T-helper 2 cell treated with Interferon-gamma antibody and Interleukin-4, amounts not matched to agents 5 μg/mL and 100 μg/mL, for 36 hours (primary cell): ENCODE data around the gene RGL3.

ENCODE experiments used
- DNase-seq: peaks from one replicate; pipeline ENCODE4 v3.0.0; 2021; ENCODE audit warnings: low spot score
- H3K27ac Mint-ChIP-seq: one replicate; pipeline ENCODE4 v1.8.0; 2021; ENCODE audit warnings: mild to moderate bottlenecking, mixed read lengths
- H3K27me3 Mint-ChIP-seq: one replicate; pipeline ENCODE4 v1.8.0; 2021; ENCODE audit warnings: low read depth, mixed read lengths
- H3K36me3 Mint-ChIP-seq: one replicate; pipeline ENCODE4 v1.8.0; 2021; ENCODE audit warnings: low read depth, mixed read lengths
- H3K4me1 Mint-ChIP-seq: one replicate; pipeline ENCODE4 v1.8.0; 2021; ENCODE audit warnings: low read depth, mixed read lengths
- H3K4me3 Mint-ChIP-seq: one replicate; pipeline ENCODE4 v1.8.0; 2022; ENCODE audit warnings: mild to moderate bottlenecking, moderate library complexity, mixed read lengths
- H3K9me3 Mint-ChIP-seq: one replicate; pipeline ENCODE4 v1.8.0; 2021; ENCODE audit warnings: mixed read lengths

RGL3 gene

GRCh38 chr19:11374433-11375142 lies 44.5 kb downstream of the RGL3 start, which contains the start of gene SWSAP1:
Gene SWSAP1, plus strand, starts transcription at chr19:11374666. Its CDS starts 15 bp downstream, at chr19:11374681.
- H3K27ac Mint-ChIP-seq, result no peak within 1 kb of the TSS
- no peaks in the 10 kb centered on the region for H3K9me3 Mint-ChIP-seq
- peaks cover 18% of the 10 kb centered on the region for H3K36me3 Mint-ChIP-seq
- peak; percentile 97 for DNase-seq
- peaks cover 22% of the 10 kb centered on the region for H3K4me1 Mint-ChIP-seq
- H3K27me3 Mint-ChIP-seq, result no peaks in the 10 kb centered on the region
- H3K4me3 Mint-ChIP-seq, result no peak within 1 kb of the TSS

GRCh38 chr19:11373885-11374432 lies 45.2 kb downstream of the RGL3 start:
- H3K9me3 Mint-ChIP-seq, result no peaks in the 10 kb centered on the region
- H3K4me3 Mint-ChIP-seq, result no peak overlapping the region
- H3K36me3 Mint-ChIP-seq, result peaks cover 18% of the 10 kb centered on the region
- no peak for DNase-seq
- no peak overlapping the region for H3K27ac Mint-ChIP-seq
- H3K4me1 Mint-ChIP-seq, result peaks cover 20% of the 10 kb centered on the region
- no peaks in the 10 kb centered on the region for H3K27me3 Mint-ChIP-seq

- Mint-ChIP-seq H3K27me3 (no peaks in the 10 kb centered on the region), H3K9me3 (no peaks in the 10 kb centered on the region), H3K27ac (no peak overlapping the region), H3K4me3 (no peak overlapping the region), H3K36me3 (peaks cover 14% of the 10 kb centered on the region), H3K4me1 (peaks cover 18% of the 10 kb centered on the region)
- no peak for DNase-seq
These were observed 45.8 kb downstream of the RGL3 start for GRCh38 chr19:11373166-11373884.

GRCh38 chr19:11370744-11371143 lies 48.4 kb downstream of the RGL3 start:
- Mint-ChIP-seq H3K9me3 (no peaks in the 10 kb centered on the region), H3K27me3 (no peaks in the 10 kb centered on the region), H3K4me3 (no peak overlapping the region), H3K4me1 (peaks cover 5% of the 10 kb centered on the region), H3K27ac (no peak overlapping the region), H3K36me3 (peaks cover 6% of the 10 kb centered on the region)
- no peak for DNase-seq

GRCh38 chr19:11367528-11367927 lies 51.6 kb downstream of the RGL3 start:
- Mint-ChIP-seq H3K4me1 (no peaks in the 10 kb centered on the region), H3K36me3 (peaks cover 6% of the 10 kb centered on the region), H3K27ac (no peak overlapping the region), H3K27me3 (no peaks in the 10 kb centered on the region), H3K9me3 (no peaks in the 10 kb centered on the region), H3K4me3 (no peak overlapping the region)
- DNase-seq, result no peak

- no peak overlapping the region for H3K4me3 Mint-ChIP-seq
- DNase-seq, result no peak
- peaks cover 2% of the 10 kb centered on the region for H3K36me3 Mint-ChIP-seq
- H3K9me3 Mint-ChIP-seq, result no peaks in the 10 kb centered on the region
- H3K27me3 Mint-ChIP-seq, result no peaks in the 10 kb centered on the region
- H3K4me1 Mint-ChIP-seq, result no peaks in the 10 kb centered on the region
- no peak overlapping the region for H3K27ac Mint-ChIP-seq
These were observed 53.5 kb downstream of the RGL3 start for GRCh38 chr19:11365557-11366117.

- Mint-ChIP-seq H3K36me3 (peaks cover 1% of the 10 kb centered on the region), H3K4me3 (no peak overlapping the region), H3K9me3 (no peaks in the 10 kb centered on the region), H3K27me3 (no peaks in the 10 kb centered on the region), H3K27ac (no peak overlapping the region), H3K4me1 (no peaks in the 10 kb centered on the region)
- no peak for DNase-seq
These were observed 54.2 kb downstream of the RGL3 start for GRCh38 chr19:11364935-11365334.

GRCh38 chr19:11364296-11364904 lies 54.7 kb downstream of the RGL3 start:
- Mint-ChIP-seq H3K36me3 (peaks cover 1% of the 10 kb centered on the region), H3K27me3 (no peaks in the 10 kb centered on the region), H3K4me3 (no peak overlapping the region), H3K27ac (no peak overlapping the region), H3K9me3 (no peaks in the 10 kb centered on the region), H3K4me1 (no peaks in the 10 kb centered on the region)
- DNase-seq, result no peak

- DNase-seq, result no peak
- Mint-ChIP-seq H3K4me1 (no peaks in the 10 kb centered on the region), H3K27me3 (no peaks in the 10 kb centered on the region), H3K36me3 (peaks cover 1% of the 10 kb centered on the region), H3K9me3 (no peaks in the 10 kb centered on the region), H3K4me3 (no peak overlapping the region), H3K27ac (no peak overlapping the region)
These were observed 55.2 kb downstream of the RGL3 start for GRCh38 chr19:11363881-11364280.

- Mint-ChIP-seq H3K9me3 (no peaks in the 10 kb centered on the region), H3K4me1 (no peaks in the 10 kb centered on the region), H3K27me3 (no peaks in the 10 kb centered on the region), H3K36me3 (peaks cover 1% of the 10 kb centered on the region), H3K27ac (no peak overlapping the region), H3K4me3 (no peak overlapping the region)
- DNase-seq, result no peak
These were observed 57.1 kb downstream of the RGL3 start for GRCh38 chr19:11361771-11362731.

GRCh38 chr19:11361037-11361770 lies 57.9 kb downstream of the RGL3 start:
- no peak overlapping the region for H3K27ac Mint-ChIP-seq
- no peaks in the 10 kb centered on the region for H3K4me1 Mint-ChIP-seq
- no peak overlapping the region for H3K4me3 Mint-ChIP-seq
- no peaks in the 10 kb centered on the region for H3K9me3 Mint-ChIP-seq
- no peak for DNase-seq
- H3K36me3 Mint-ChIP-seq, result no peaks in the 10 kb centered on the region
- H3K27me3 Mint-ChIP-seq, result no peaks in the 10 kb centered on the region

GRCh38 chr19:11359421-11359820 lies 59.7 kb downstream of the RGL3 start:
- DNase-seq, result no peak
- Mint-ChIP-seq H3K27ac (no peak overlapping the region), H3K9me3 (no peaks in the 10 kb centered on the region), H3K4me1 (peaks cover 5% of the 10 kb centered on the region), H3K36me3 (no peaks in the 10 kb centered on the region), H3K27me3 (peaks cover 6% of the 10 kb centered on the region), H3K4me3 (no peak overlapping the region)
